ENCODE data around the gene FCSK. TPM values are rescaled to one million over a fixed set of nuclear protein-coding genes. Genes with fewer than 3 reads are reported as not detected.

The FCSK gene
- total and polyA plus RNA-seq, 2 of the 8 experiments (the other 6 are each of a cell fraction or from before 2014, with no cell fraction given): 4.6 to 5.1 TPM

- no peaks in the 10 kb centered on the region for H3K79me1 ChIP-seq (ENCODE audit: low read depth, low read length)
- no peak overlapping the region for H2BK15ac ChIP-seq (ENCODE audit: low read length)
- H2BK5ac ChIP-seq (ENCODE audit: low read depth, low read length): no peak overlapping the region
- H3K14ac ChIP-seq (ENCODE audit: insufficient read length): no peak overlapping the region
- no peaks in the 10 kb centered on the region; a peak in 1 of 7 replicates for H3K4me1 ChIP-seq (replicated peaks in 1 of 4; ENCODE audit: control insufficient read depth in 3 of 4, insufficient read depth in 4 of 4, low read length in 3 of 4)
- no peaks in the 10 kb centered on the region for H3K36me3 ChIP-seq (ENCODE audit: control insufficient read depth in 2 of 4, insufficient read depth in 4 of 4, low read length in 3 of 4)
- H3K9ac ChIP-seq (replicated peaks in 1 of 4; ENCODE audit: extremely low read depth in 1 of 4, low read depth in 3 of 4, low read length in 3 of 4): no peak overlapping the region
- no peak overlapping the region for H3K23ac ChIP-seq (ENCODE audit: insufficient read length)
- H2BK20ac ChIP-seq (ENCODE audit: low read length): no peak overlapping the region
- no peak for FAIRE-seq
- POLR2A ChIA-PET (ENCODE audit: partially characterized antibody): interaction anchor here (0.7 kb wide), 1 partner anchor 66 kb away, joined by 3 read pairs; no protein-coding TSS in a partner anchor
- no peak overlapping the region for H3K27ac ChIP-seq (ENCODE audit: low read depth, low read length)
- no peak overlapping the region for H4K8ac ChIP-seq (ENCODE audit: extremely low read depth, insufficient read depth, low read length)
- no peak overlapping the region for H4K5ac ChIP-seq (ENCODE audit: insufficient read length, low read depth, low read length)
- no peak overlapping the region for H3K4me3 ChIP-seq (ENCODE audit: extremely low read depth in 1 of 4, insufficient read depth in 2 of 4, low read depth in 3 of 4, low read length in 4 of 4)
- no peaks in the 10 kb centered on the region for H3K79me2 ChIP-seq (ENCODE audit: control insufficient read depth in 1 of 2, insufficient read depth in 2 of 2, low read length in 2 of 2)
- TF ChIP-seq SUZ12 (IDR thresholded peaks at IDR 0.05; ENCODE audit: low read length) (no peak), RFX5 (IDR thresholded peaks at IDR 0.05; ENCODE audit: borderline replicate concordance, low read depth, low read length) (no peak), HDAC6 (IDR thresholded peaks at IDR 0.05; ENCODE audit: low read depth, low read length) (no peak), BACH1 (IDR thresholded peaks at IDR 0.05; ENCODE audit: low read length) (no peak), RXRA (IDR thresholded peaks at IDR 0.05; ENCODE audit: insufficient read depth, low read depth, low read length) (no peak), YY1 (IDR thresholded peaks at IDR 0.05; ENCODE audit: low read depth, low read length) (no peak), CBX8 (IDR thresholded peaks at IDR 0.05; ENCODE audit: borderline replicate concordance, low read depth, low read length) (no peak), GTF2F1 (IDR thresholded peaks at IDR 0.05; ENCODE audit: borderline replicate concordance, low read depth, low read length) (no peak), SP2 (IDR thresholded peaks at IDR 0.05; ENCODE audit: low read length) (no peak), SIN3A (conservative IDR thresholded peaks at IDR 0.05 in 1 of 2, IDR thresholded peaks at IDR 0.05 in 1 of 2; ENCODE audit: low read depth in 1 of 2, low read length in 2 of 2) (no peak), POLR2AphosphoS5 (IDR thresholded peaks at IDR 0.05; ENCODE audit: low read depth, low read length) (no peak), MAX (IDR thresholded peaks at IDR 0.05) (no peak), ASH2L (IDR thresholded peaks at IDR 0.05; ENCODE audit: low read length) (no peak), HDAC2 (IDR thresholded peaks at IDR 0.05; ENCODE audit: borderline replicate concordance in 1 of 2, low read depth in 2 of 2, low read length in 2 of 2) (no peak), GABPA (IDR thresholded peaks at IDR 0.05; ENCODE audit: borderline replicate concordance, insufficient read depth, low read length) (no peak)
- no peak overlapping the region for H3K56ac ChIP-seq (replicated peaks; ENCODE audit: insufficient read length, low read depth, low read length)
- H3K4me2 ChIP-seq (ENCODE audit: insufficient read depth in 1 of 2, low read depth in 2 of 2, low read length in 2 of 2): no peak overlapping the region
- no peak overlapping the region for H3K4ac ChIP-seq (replicated peaks; ENCODE audit: insufficient read length, low read depth, low read length)
- H3K27me3 ChIP-seq (replicated peaks in 1 of 4; ENCODE audit: control insufficient read depth in 3 of 4, extremely low read depth in 1 of 4, insufficient read depth in 3 of 4, low read length in 3 of 4): no peaks in the 10 kb centered on the region
- no peaks in the 10 kb centered on the region for H4K20me1 ChIP-seq (replicated peaks in 1 of 2; ENCODE audit: control insufficient read depth in 1 of 2, insufficient read depth in 2 of 2, low read length in 2 of 2)
- no peak overlapping the region for H4K91ac ChIP-seq (replicated peaks; ENCODE audit: insufficient read length, low read length)
- no peaks in the 10 kb centered on the region for H3K23me2 ChIP-seq (ENCODE audit: low read depth, low read length)
- WGBS, 2 experiments (ENCODE audit: extremely low coverage in 1 of 2, insufficient coverage in 1 of 2, insufficient read length in 1 of 2, insufficient replicate concordance in 2 of 2, low coverage in 1 of 2, low lambda C conversion rate in 2 of 2, missing lambda C conversion rate in 1 of 2): 87% methylated on average over 6 of the region's 6 CpGs; no CpG with 5 or more reads in 1 of the 2 experiments
- CTCF ChIA-PET (ENCODE audit: partially characterized antibody): no interaction called here
- H2BK12ac ChIP-seq (ENCODE audit: low read depth, low read length): peak overlapping the region; percentile 50; the same call in 1 of the 2 replicates
- H2AFZ ChIP-seq (ENCODE audit: low read length): no peak overlapping the region
- no peaks in the 10 kb centered on the region for H3K9me3 ChIP-seq (ENCODE audit: insufficient read depth in 2 of 2, low read depth in 1 of 2, low read length in 1 of 2)
- no peak overlapping the region for H3K18ac ChIP-seq (ENCODE audit: extremely low read depth, low read length)
- no peak for DNase-seq (ENCODE audit: low read depth in 1 of 2, low spot score in 2 of 2)
- no peak overlapping the region for H2AK5ac ChIP-seq (ENCODE audit: low read depth, low read length)
- H2BK120ac ChIP-seq (replicated peaks; ENCODE audit: low read depth, low read length): no peak overlapping the region
Measured at GRCh38 chr16:70448075-70448474, 6.3 kb upstream of the FCSK start.
